Neural crest cell (in vitro differentiated cells): ENCODE results near the gene RAB5B. TPM values are rescaled to one million over a fixed set of nuclear protein-coding genes. Genes with fewer than 3 reads are reported as not detected.
A peak's percentile ranks its signal among the peaks of the same experiment; 100 is the strongest.

Source experiments
- DNase-seq: peaks from one replicate; pipeline ENCODE4 v3.0.0; 2021; ENCODE audit warnings: low read depth, mixed read lengths, low spot score
- H3K27ac Mint-ChIP-seq: one replicate; pipeline ENCODE4 v1.8.0; 2021; ENCODE audit warnings: mild to moderate bottlenecking, mixed read lengths; ENCODE audit not compliant: unreplicated experiment
- H3K27me3 Mint-ChIP-seq: 2 replicates; pipeline ENCODE4 v1.8.0; 2021; ENCODE audit warnings: low read depth, mild to moderate bottlenecking, mixed read lengths
- H3K36me3 Mint-ChIP-seq: 2 replicates; pipeline ENCODE4 v1.8.0; 2021; ENCODE audit warnings: low read depth, mild to moderate bottlenecking, mixed read lengths
- H3K4me1 Mint-ChIP-seq: 2 replicates; pipeline ENCODE4 v1.8.0; 2021; ENCODE audit warnings: mixed read lengths
- H3K4me3 Mint-ChIP-seq: one replicate; pipeline ENCODE4 v1.8.0; 2021; ENCODE audit warnings: mild to moderate bottlenecking, mixed read lengths
- H3K9me3 Mint-ChIP-seq: 2 replicates; pipeline ENCODE4 v1.8.0; 2021; ENCODE audit warnings: mixed read lengths
- total RNA-seq: library from RNA; stranded (reverse); gene quantifications from 2 replicates; pipeline ENCODE4 v1.2.1, GENCODE V29; 2021
- TF ChIP-seq, protein P1 (sequence below): fragments of 200-600 bp; sonication (generic); conservative IDR thresholded peaks from 2 replicates; pipeline ENCODE4 v1.5.0; 2021; ENCODE audit warnings: antibody characterized with exemption, mild to moderate bottlenecking

The RAB5B gene
- total RNA-seq, 1 donor from 2014 or later = 86.5 TPM

DNA sequence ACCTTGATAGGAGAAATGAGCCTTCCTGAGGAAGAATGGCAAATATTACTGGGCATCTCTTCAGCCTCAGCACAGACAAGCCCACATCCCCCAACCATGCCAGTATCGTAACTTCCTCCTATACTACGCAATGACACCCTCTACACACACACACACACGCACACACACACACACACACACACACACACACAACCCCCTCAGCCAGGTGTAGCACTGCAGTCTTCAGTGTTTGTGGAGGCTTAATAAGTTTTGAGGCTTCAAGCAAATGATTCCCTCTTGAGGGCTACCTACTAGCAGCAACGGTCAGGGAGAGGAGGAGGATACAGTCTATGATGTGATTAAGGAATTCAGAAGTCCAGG is 41.3 kb upstream of the RAB5B start:
- H3K36me3 Mint-ChIP-seq = no peaks in the 10 kb centered on the region
- peak overlapping the region; percentile 91 for H3K4me3 Mint-ChIP-seq
- peaks cover 41% of the 10 kb centered on the region for H3K27me3 Mint-ChIP-seq
- DNase-seq = no peak
- peaks cover 37% of the 10 kb centered on the region for H3K4me1 Mint-ChIP-seq
- TF ChIP-seq, protein P1, sequence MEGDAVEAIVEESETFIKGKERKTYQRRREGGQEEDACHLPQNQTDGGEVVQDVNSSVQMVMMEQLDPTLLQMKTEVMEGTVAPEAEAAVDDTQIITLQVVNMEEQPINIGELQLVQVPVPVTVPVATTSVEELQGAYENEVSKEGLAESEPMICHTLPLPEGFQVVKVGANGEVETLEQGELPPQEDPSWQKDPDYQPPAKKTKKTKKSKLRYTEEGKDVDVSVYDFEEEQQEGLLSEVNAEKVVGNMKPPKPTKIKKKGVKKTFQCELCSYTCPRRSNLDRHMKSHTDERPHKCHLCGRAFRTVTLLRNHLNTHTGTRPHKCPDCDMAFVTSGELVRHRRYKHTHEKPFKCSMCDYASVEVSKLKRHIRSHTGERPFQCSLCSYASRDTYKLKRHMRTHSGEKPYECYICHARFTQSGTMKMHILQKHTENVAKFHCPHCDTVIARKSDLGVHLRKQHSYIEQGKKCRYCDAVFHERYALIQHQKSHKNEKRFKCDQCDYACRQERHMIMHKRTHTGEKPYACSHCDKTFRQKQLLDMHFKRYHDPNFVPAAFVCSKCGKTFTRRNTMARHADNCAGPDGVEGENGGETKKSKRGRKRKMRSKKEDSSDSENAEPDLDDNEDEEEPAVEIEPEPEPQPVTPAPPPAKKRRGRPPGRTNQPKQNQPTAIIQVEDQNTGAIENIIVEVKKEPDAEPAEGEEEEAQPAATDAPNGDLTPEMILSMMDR = no peak
- H3K9me3 Mint-ChIP-seq = no peaks in the 10 kb centered on the region
- no peak overlapping the region for H3K27ac Mint-ChIP-seq

DNA sequence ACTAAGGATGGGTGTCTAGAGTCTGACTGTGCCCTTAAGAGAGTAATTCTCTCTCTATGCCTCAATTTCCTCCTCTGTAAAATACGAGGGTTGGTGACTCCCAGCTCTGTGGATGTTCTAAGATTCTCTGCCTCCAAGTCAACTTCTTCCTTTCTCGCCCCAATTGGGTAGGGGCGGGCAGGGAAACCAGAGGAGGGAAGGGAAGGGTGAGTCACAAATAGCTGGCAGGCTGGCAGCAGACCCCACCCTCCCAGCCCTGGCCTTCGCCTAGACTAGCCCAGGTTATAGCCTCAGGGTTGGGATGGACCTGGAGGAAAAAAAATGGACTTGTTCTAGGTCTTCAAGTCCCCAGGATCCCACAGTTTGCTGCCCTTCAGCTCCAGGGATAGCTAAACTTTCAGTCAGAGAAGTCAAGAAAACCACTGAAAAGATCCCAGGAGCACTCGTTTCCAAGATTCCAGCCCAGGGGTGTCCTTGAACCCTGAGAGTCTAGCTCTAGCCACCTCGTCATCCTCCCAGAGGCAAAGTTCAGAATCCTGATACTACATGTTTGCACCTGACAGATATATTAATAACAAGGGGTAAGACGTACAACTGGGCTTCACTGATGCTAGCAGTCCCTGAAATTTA is 40.6 kb upstream of the RAB5B start:
- H3K27ac Mint-ChIP-seq = no peak overlapping the region
- no peak for DNase-seq
- H3K36me3 Mint-ChIP-seq = no peaks in the 10 kb centered on the region
- H3K4me1 Mint-ChIP-seq = peaks cover 31% of the 10 kb centered on the region
- TF ChIP-seq, protein P1 = no peak
- peak overlapping the region; percentile 91 for H3K4me3 Mint-ChIP-seq
- peaks cover 41% of the 10 kb centered on the region for H3K27me3 Mint-ChIP-seq
- H3K9me3 Mint-ChIP-seq = no peaks in the 10 kb centered on the region

DNA sequence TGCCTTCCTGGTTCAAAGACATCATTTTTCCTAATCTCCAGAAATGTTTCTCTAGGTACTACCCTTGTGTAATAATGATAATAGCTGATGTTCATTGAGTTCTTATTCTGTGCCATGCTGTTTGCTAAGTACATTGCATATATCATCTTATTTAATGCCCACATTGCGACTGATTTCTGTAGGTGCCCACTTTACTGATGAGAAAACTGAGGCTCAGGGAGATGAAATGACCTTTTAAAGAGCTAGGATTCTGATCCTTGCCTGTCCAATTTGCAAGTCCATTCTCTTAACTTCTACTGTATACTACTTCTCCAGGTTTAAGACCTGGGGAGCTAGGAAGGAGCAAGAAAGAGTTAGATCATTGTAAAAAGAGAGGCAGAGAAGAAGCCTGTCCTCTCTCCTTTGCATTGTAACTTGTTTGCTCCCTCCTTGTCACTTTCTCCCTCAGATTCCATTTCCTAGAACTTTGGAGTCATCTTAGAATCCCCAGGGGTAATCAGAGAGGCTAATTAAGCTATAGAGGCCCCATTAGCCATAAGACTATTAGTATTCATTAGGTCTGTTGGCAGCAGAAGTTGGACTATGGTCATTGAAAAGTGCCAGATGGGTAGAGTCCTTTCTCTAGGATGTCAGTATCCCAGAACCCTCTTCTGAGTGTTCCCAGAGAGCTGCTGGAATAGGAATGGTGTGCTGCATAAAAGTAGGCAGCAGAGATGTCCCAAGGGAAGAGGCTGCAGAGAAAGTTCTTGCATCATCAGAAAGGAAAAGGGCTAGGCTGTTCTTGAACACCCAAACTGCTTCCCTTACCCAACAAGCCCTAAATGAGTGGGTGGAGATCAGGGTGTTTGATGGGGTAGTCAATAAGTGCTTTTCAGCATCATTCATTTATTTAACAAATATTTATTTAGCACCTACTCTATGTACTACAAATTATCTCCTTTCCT is 39.8 kb upstream of the RAB5B start:
- H3K4me1 Mint-ChIP-seq = peaks cover 30% of the 10 kb centered on the region
- H3K9me3 Mint-ChIP-seq = no peaks in the 10 kb centered on the region
- no peaks in the 10 kb centered on the region for H3K36me3 Mint-ChIP-seq
- peaks cover 41% of the 10 kb centered on the region for H3K27me3 Mint-ChIP-seq
- no peak overlapping the region for H3K27ac Mint-ChIP-seq
- TF ChIP-seq, protein P1 = no peak
- no peak for DNase-seq
- H3K4me3 Mint-ChIP-seq = peak overlapping the region; percentile 44

DNA sequence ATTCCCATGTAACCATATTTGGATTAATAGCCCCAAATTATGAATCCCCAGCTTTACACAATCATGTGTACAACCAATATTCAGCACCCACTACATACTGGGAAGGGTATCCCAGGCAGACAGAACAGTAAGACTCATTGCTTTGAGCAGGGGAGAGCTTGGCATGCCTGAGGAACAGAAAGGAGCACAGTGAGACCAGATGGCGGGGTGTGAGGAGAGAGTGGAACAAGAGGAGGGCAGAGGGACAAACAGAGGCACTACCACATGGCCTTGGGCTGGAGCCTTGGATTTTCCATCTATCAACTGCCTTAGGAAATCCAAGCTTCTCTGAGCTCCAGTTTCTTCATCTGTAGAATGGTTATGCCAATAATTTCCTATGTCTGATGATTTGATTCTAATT is 39.1 kb upstream of the RAB5B start:
- Mint-ChIP-seq H3K27me3 (peaks cover 41% of the 10 kb centered on the region), H3K4me1 (peaks cover 25% of the 10 kb centered on the region), H3K9me3 (no peaks in the 10 kb centered on the region), H3K36me3 (no peaks in the 10 kb centered on the region), H3K4me3 (no peak overlapping the region), H3K27ac (no peak overlapping the region)
- TF ChIP-seq, protein P1 = no peak
- no peak for DNase-seq

DNA sequence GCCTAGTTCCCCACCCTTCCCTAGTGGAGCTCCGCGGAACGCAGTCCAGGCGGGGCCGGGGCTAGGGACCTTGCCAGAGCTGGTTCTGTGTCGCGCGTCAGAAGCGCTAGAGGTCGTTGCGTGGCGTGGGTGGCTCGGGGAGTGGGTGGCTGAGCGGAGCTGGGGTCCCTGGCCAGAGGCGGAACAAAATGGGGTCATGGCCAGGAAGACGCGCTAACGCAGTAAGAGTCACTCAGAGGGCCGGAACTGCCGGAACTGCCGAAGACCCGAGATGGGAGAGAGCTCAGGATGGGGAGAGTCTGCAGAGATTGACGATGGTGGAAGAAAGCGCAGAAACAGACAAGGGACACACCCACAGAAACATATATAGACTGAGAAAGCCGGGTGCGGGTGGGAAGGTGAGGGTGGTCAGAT is 38.1 kb upstream of the RAB5B start:
- TF ChIP-seq, protein P1 = no peak
- H3K27me3 Mint-ChIP-seq = peaks cover 40% of the 10 kb centered on the region
- no peak overlapping the region for H3K27ac Mint-ChIP-seq
- DNase-seq = no peak
- H3K4me1 Mint-ChIP-seq = peaks cover 25% of the 10 kb centered on the region
- H3K36me3 Mint-ChIP-seq = no peaks in the 10 kb centered on the region
- H3K9me3 Mint-ChIP-seq = no peaks in the 10 kb centered on the region
- H3K4me3 Mint-ChIP-seq = no peak overlapping the region
